ENCODE data around the gene TMEM200C.
"Not testable (repeated sequence)": the region's sequence is repeated elsewhere in the genome, so short reads cannot be mapped to it uniquely, and the experiment has no call there.

The TMEM200C gene

GRCh38 chr18:5891854-5892215 is 3.5 kb downstream of the TMEM200C start:
- DNase-seq (ENCODE audit: low spot score) = no peak

DNA sequence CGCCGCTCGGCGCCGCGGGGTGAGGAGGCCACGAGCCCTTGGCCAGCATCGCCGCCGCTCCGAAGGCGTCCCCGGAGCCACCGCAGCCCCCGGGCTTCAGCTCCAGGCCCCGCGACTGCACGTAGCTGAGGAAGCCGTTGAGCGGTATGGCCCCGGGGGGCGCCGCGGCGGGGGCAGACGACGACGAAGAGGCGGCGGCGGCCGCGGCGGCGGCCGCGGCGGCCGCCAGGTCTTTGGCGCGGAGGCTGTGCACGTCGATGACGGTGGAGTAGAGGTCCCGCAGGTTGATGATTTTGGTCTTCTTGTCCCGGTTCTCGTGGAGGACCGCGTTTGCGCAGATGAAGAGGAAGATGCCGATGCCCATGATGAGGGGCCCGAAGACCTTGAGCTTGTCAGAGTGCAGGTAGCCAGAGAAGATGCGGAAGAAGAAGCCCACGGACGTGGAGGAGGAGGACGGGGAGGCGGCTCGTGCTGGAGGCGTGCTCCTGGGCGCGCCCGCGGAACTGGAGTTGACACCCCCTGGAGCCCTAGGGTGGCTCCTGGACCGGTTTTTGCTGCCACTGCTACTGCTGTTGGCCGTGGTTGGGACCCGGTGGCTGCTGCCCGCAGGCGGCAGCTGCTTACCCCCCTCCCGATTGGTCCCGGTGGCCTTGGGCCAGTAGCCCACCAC is 4.0 kb downstream of the TMEM200C start:
- no peak for DNase-seq (ENCODE audit: low spot score)

DNA sequence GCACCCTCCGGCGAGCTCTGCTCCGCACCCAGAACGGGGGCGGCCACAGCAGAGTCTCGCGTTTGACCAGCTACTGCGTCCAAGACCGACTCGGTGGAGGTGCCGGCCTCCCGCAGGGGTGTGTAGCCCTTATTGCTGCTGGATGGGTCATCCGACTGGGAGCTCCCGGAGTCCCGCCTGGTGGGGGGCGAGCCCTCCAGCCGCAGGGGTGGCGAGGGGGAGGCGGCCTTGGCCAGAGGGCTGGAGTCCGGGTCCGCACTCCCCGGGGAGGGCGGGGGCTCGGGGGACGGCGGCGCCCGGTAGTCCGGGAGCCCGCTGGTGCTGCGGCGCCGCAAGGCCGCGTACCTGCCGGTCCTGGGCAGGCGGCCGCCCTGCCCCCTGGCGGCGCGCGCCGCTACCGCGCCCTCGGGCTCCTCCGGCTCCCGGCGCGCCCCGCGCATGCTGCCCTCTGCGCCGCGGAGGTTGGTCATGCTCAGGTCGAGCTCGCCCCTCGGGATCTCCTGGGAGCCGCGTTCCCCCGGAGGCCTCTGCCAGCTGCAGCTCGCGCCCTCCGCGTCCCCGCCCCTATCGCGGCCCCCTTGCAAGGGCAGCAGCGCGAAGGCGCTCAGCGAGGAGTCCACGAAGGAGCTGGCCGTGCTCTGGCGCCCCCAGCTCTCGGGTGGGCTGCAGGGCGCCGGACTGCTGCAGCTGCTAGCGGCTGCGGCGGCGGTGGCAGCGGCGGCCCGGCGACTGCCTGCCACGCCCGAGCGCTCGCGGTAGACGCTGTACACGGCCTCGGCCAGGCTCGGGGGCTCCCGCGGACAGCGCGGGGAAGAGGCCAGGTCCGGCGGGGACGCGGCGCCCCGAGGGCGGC is 4.8 kb downstream of the TMEM200C start:
- DNase-seq (ENCODE audit: low spot score) = no peak

DNA sequence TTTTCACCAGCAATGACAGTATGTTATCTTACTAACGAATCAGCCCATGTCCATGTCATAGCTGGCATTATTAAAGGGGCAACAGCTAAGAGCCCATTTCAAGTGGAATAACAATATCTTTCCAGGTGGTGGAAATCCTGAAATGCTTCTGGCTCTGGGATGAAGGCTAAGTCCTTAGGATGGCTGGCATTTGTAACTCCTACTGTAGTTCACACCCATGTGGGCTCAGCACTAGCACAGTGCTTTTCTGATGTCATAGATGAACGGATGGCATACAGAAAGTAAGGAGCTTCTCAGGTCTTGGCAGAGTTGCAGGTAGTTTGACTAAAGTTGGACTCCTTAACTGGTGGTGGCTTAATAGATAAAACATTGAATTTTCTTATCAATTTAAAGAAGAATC is 10.0 kb downstream of the TMEM200C start:
- DNase-seq (ENCODE audit: low spot score) = no peak

DNA sequence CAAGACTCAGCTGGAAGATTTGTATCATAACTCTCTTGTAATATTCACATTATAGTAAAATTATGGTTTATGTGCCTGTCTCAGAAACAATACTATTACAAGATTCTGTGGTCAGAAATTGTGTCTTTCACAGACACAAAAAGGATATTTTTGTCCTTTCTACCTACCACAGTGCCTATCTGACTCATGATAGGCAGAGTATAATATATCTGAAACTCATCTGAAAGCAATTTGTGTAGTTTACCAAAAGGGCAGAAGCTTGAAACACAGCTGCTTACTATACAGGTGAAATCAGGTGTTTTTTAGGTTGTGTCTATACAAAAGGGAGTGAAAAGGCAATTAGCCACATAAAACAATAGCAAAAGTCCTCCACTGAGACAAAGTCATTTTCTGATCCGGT is 10.9 kb downstream of the TMEM200C start:
- no peak for DNase-seq (ENCODE audit: low spot score)

DNA sequence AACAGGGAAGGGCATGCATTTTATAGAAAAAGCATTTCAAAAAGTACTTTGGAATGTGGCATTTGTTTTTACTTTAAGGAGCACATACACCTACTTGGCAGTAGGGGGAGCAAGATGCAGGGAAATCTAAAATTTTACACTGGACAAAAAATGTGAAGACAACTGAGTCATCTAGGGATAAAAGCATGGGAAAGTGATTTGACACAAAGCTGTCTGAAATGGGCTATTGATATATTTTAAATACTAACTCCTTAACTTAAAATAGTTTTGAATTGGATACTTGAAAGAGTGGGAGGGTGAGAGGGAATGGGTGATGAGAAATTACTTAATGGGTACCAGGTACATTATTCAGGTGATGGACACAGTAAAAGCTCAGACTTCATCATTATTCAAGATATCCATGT is 15.8 kb downstream of the TMEM200C start:
- DNase-seq (ENCODE audit: low spot score) = no peak

GRCh38 chr18:5876891-5877290 is 18.4 kb downstream of the TMEM200C start:
- no peak for DNase-seq (ENCODE audit: low spot score)

GRCh38 chr18:5874336-5874735 is 21.0 kb downstream of the TMEM200C start:
- no peak for DNase-seq (ENCODE audit: low spot score)

DNA sequence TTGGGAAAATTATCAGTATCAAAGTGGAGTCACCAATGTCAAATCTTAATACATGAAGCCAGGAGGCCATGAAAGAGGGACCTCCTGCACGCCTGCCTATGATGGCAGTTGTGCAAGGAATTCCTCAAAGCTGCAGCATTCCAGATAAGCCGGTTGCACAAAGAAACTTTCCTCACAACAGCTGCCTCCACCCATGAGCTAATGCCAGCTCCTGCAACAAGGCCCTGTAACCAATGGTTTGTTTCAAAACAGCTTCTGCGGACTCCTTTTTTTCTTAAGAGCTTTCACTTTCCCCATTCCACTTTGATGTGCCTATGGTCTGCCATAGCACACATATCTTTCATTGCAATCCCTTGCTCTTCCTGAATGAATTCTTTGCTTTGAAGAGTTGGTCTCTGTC is 22.4 kb downstream of the TMEM200C start:
- DNase-seq (ENCODE audit: low spot score) = no peak

DNA sequence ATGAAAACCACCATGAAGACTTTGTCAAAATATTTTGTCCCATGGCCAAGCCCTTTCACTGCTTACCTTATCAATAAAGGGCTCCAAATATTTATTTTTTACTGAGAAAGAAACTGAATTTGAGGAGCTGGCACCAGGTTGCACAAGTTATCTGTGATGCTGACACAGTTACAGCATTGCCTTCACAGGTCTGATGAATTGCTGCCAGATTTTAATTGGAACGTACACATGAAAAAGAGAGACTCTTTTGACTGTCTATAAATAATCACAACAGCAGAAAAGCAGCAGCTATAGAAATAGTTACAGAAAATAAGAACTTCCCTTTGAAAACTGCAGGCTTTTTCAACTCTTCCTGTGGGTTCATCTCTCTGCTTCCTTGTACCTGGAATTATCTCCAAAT is 23.9 kb downstream of the TMEM200C start:
- no peak for DNase-seq (ENCODE audit: low spot score)

- DNase-seq (ENCODE audit: low spot score) = peak; percentile 59
Measured at GRCh38 chr18:5868218-5868854, 27.0 kb downstream of the TMEM200C start.

DNA sequence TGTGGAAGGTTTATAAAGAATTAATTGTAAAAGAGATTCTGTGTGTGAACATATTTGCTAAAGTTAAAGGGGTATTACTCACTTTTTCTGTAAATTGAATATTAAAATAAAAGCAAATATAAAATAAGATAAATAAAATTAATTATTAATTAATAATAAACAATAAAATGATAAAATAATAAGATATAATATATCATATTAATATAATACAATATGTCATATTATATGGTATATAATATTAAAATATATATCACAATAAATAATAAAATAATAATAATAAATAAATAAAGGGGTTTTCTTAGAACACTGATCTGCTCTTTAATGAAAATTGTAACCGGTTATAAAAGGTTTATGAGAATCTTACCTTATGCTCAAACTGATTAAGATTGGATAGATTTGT is 29.8 kb downstream of the TMEM200C start:
- DNase-seq (ENCODE audit: low spot score) = no peak

GRCh38 chr18:5862127-5862526 is 33.2 kb downstream of the TMEM200C start:
- DNase-seq (ENCODE audit: low spot score) = not testable (repeated sequence)

DNA sequence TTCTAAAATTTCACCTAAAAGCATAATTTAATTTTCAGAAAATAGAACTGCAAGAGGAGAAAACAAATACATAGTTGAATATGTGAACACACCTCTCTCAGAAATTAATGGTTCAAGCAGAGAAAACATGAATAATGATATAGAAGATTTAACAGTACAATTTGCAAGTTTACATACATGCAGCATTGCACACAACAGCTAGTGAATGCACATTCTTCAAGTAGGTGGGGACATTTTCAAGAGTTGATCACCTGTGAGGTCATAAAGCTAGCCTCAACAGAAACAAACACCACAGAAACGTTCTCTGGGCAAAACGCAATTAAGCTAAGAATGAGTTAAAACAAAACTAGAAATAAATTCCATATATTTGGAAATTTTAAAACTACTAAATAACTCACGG is 38.1 kb downstream of the TMEM200C start:
- no peak for DNase-seq (ENCODE audit: low spot score)

DNA sequence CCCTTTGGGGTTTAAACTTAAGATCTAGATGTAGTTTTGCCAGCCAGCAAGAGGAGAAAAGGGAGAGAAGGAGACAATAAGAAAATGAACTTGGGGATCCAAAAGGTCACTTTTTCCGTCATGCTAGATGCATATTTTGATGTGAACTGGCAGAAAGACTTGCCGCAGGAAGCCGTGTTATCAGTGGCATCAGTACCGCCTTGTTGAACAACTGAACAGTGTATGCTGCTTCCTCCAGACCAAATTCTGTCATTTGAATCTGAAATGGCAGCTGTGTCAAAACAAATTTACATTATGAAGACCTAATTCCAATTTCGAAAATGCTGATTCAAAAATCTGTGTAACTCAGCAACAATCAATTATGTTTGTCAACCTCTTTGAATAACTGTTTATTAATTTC is 42.1 kb downstream of the TMEM200C start:
- DNase-seq (ENCODE audit: low spot score) = no peak

- DNase-seq (ENCODE audit: low spot score) = no peak
Measured at GRCh38 chr18:5851998-5852397, 43.3 kb downstream of the TMEM200C start.

- DNase-seq (ENCODE audit: low spot score) = no peak
Measured at GRCh38 chr18:5842653-5843052, 52.7 kb downstream of the TMEM200C start.

- DNase-seq (ENCODE audit: low spot score) = no peak
Measured at GRCh38 chr18:5841518-5841917, 53.8 kb downstream of the TMEM200C start.

DNA sequence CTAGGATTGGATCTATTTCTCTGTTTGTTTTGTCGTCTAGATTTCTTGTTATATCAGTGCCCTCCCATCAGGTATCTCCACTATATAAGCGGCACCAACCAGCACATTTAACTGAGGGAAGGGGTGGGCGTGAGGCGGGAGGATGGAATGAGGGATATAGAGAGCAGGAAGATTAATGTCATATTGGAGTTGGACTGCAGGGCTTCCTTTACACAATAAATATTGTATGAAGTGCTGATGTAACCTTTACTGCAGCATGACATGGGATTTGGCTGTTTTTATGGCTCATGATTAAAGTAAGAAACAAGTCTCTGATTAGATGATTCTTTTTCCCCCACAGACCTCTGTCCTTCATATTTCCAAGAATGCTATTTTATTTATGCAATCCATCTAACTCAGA is 54.8 kb downstream of the TMEM200C start:
- DNase-seq (ENCODE audit: low spot score) = no peak

DNA sequence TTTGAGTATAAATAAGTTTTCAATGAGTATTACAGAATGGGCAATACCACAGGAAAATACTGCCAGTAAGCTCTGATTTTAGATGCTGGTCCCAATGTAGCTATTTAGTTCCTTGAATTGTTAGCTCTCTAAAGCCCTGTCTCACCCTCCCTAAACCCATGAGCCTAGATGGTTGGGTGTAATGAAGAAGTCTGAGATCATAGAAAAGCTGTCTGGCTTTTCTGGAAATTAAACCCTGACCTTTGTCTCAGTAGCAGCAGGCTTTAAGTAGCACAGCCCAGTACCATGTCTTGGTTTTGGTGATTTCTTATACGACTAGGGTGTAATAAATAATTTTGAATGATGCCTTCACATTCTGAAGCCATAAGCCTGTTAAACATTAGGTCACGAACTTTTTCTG is 55.3 kb downstream of the TMEM200C start:
- DNase-seq (ENCODE audit: low spot score) = no peak

DNA sequence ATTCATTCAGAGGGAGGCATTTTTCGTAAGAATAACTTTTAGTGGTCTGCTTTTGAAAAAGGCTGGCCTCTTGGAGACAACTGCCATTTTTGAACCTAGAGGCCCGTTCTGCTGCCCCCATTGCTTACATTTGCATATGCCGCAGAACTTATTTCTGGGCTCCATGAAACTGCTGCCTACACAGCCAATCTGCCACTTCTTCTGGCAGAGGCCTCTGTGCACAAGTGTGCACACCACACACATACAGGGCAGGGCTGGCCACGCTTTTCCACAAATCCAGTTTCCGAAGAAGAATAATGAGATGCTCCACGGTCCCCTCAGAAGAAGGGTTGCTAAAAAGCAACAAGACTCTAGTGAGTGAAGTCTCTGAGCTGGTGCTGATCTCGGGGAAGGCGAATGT is 56.2 kb downstream of the TMEM200C start:
- no peak for DNase-seq (ENCODE audit: low spot score)
